ENCODE results near the gene BCL7A.
"Not testable (repeated sequence)": the region's sequence is repeated elsewhere in the genome, so short reads cannot be mapped to it uniquely, and the experiment has no call there.

Gene BCL7A

GRCh38 chr12:122056406-122056805 is 34.7 kb downstream of the BCL7A start:
- DNase-seq, result not testable (repeated sequence)

- DNase-seq, result no peak
These were observed 35.5 kb downstream of the BCL7A start for GRCh38 chr12:122057007-122057735.

GRCh38 chr12:122057769-122058168 is 36.1 kb downstream of the BCL7A start:
- DNase-seq, result no peak

GRCh38 chr12:122058549-122059149 is 37.0 kb downstream of the BCL7A start:
- no peak for DNase-seq

GRCh38 chr12:122059203-122059960 is 37.7 kb downstream of the BCL7A start:
- DNase-seq, result no peak

- DNase-seq, result no peak
These were observed 38.4 kb downstream of the BCL7A start for GRCh38 chr12:122060081-122060501.

GRCh38 chr12:122061253-122061652 is 39.6 kb downstream of the BCL7A start:
- DNase-seq, result no peak

- DNase-seq, result peak; percentile 39
These were observed 41.4 kb downstream of the BCL7A start for GRCh38 chr12:122062832-122063693.

GRCh38 chr12:122063694-122064024 is 42.0 kb downstream of the BCL7A start:
- no peak for DNase-seq

- DNase-seq, result peak; percentile 99
These were observed 42.5 kb downstream of the BCL7A start for GRCh38 chr12:122064025-122064777.

- DNase-seq, result peak; percentile 83
These were observed 43.3 kb downstream of the BCL7A start for GRCh38 chr12:122064780-122065588.

- DNase-seq, result no peak
These were observed 45.9 kb downstream of the BCL7A start for GRCh38 chr12:122067548-122067947.

- no peak for DNase-seq
These were observed 46.3 kb downstream of the BCL7A start for GRCh38 chr12:122067966-122068365.

GRCh38 chr12:122072031-122072970 is 50.6 kb downstream of the BCL7A start:
- DNase-seq, result no peak

- DNase-seq, result no peak
These were observed 52.1 kb downstream of the BCL7A start for GRCh38 chr12:122073815-122074214.

GRCh38 chr12:122076743-122077495 is 55.2 kb downstream of the BCL7A start:
- DNase-seq, result no peak

- DNase-seq, result peak; percentile 94
These were observed 56.7 kb downstream of the BCL7A start, which contains the start of gene MLXIP for GRCh38 chr12:122078141-122079032. Gene MLXIP, plus strand, starts transcription at chr12:122078756. Its CDS starts 98 bp downstream, at chr12:122078854.

- DNase-seq, result no peak
These were observed 57.4 kb downstream of the BCL7A start for GRCh38 chr12:122079033-122079531.

All from NCI-H510A (cell line).